ENCODE measurements around the gene SFT2D3. TPM values are rescaled to one million over a fixed set of nuclear protein-coding genes. Genes with fewer than 3 reads are reported as not detected.

SFT2D3 gene
- total and polyA plus RNA-seq, 2 experiments from 2014 or later: 0.13 to 9.3 TPM

DNA sequence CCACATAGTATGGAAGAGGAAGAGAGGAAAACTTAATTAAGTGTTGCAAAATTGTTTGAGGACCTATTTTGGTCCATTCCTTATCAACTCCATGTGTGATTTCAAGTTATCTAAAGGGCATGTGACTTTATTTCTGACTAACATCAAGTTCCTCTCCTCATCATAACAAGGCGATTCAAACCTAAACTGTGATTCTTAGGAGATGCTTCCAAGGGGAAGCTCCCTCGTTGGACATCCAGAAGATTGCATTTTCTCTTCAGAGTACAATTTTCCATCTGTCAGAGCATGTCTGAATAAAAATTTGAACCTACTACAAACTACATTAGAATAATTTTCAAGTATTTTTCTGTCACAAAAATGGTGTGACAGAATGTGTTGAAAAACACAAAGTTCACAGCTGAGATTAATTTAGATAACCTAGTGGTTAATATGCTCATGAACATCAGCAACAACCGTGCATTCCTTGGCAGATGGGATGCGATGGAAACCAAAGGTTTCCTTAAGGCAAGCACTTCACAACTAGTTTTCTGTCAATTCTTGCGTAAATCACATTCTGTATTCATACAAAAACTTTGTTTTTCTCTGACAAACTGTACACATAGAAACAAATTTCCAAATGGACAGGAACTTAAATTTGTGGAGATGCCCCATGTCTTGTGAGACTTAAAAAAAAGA is 4.2 kb downstream of the SFT2D3 start:
- TF ChIP-seq, protein P1, sequence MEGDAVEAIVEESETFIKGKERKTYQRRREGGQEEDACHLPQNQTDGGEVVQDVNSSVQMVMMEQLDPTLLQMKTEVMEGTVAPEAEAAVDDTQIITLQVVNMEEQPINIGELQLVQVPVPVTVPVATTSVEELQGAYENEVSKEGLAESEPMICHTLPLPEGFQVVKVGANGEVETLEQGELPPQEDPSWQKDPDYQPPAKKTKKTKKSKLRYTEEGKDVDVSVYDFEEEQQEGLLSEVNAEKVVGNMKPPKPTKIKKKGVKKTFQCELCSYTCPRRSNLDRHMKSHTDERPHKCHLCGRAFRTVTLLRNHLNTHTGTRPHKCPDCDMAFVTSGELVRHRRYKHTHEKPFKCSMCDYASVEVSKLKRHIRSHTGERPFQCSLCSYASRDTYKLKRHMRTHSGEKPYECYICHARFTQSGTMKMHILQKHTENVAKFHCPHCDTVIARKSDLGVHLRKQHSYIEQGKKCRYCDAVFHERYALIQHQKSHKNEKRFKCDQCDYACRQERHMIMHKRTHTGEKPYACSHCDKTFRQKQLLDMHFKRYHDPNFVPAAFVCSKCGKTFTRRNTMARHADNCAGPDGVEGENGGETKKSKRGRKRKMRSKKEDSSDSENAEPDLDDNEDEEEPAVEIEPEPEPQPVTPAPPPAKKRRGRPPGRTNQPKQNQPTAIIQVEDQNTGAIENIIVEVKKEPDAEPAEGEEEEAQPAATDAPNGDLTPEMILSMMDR (IDR thresholded peaks at IDR 0.05; ENCODE audit: low read depth, low read length): no peak
- Histone ChIP-seq H3K27ac (no peak overlapping the region), H3K9me3 (ENCODE audit: low read depth) (no peaks in the 10 kb centered on the region), H3K4me1 (ENCODE audit: low read depth) (peaks cover 10% of the 10 kb centered on the region), H3K4me3 (no peak overlapping the region), H3K36me3 (peaks cover 19% of the 10 kb centered on the region), H3K27me3 (no peaks in the 10 kb centered on the region)
- DNase-seq (ENCODE audit: low read depth in 1 of 2, low spot score in 1 of 2): peak in 1 of 2 donors; percentile 77

DNA sequence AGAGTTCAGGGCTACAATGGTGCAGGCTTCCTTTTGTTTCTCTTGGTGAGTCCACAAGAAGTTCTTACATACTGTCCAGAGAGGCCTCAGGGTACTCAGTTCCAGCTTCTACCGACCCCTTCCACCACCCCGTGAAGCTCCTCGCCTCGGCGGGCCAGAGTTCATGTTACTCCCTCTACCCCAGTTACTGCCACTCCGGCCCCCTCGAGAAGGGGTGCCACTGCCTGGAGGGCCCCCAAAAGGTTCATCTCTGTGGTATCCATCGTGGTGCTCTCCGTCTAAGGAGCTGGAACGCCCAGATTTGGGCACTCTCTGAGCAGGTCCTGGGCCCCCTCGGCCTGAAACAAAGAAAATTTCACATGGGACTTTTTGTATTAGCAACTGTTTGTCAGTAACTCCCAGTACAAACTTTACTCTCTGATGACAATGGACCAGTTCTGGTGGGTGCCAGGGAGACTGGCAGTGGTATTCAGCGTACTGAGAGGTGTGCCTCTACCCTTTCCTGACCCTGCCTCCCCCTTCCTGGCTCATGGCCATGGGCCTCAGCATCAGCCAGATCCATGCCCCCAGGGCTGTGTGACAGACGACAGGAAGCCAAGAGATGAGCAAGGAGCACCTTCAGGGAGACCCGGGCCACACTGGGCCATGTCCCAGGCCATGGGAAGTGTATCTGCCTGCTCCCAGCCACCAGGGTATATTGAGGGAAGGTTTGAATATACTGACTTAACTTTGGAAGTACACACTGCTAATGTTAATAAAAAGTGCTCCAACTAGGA is 5.1 kb downstream of the SFT2D3 start:
- TF ChIP-seq, protein P1 (IDR thresholded peaks at IDR 0.05; ENCODE audit: low read depth, low read length): no peak
- Histone ChIP-seq H3K27ac (no peak overlapping the region), H3K9me3 (ENCODE audit: low read depth) (no peaks in the 10 kb centered on the region), H3K27me3 (no peaks in the 10 kb centered on the region), H3K4me1 (ENCODE audit: low read depth) (peaks cover 10% of the 10 kb centered on the region), H3K36me3 (peaks cover 19% of the 10 kb centered on the region), H3K4me3 (no peak overlapping the region)
- no peak for DNase-seq (ENCODE audit: low read depth in 1 of 2, low spot score in 1 of 2)

DNA sequence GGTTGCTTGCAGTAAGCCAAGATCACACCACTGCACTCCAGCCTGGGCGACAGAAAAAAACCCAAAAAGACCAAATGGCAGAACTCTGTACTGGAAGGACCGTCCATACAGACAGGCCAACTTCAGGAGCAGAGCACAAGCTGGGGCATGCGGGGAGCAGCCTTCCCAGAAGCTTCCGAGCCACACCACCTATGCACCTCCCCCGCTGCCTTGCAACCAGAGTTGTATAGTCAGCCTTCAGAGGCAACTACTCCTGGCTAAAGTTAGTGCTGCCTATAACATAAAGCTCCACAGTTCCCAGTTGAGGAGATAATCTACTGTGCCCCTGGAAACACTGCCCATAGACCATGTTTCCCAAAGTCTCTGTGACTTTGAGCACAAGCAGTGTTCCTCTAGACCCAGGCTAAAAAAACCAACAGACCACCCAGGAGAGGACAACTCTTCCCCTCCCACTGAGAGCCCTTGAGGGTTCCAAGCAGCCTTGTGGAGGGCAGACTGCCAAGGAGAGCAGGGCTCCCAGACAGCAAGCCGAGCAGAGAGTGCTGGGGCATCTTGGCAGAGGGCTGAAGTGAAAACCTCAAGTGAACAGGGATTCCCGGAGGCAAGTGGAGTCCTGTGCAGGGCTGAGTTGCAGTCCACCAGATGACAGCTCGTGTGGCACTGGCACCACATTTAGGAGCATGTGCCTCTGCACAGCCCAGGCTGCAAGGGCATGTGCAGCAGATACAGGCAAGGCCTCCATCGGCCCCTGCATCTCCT is 6.8 kb downstream of the SFT2D3 start:
- Histone ChIP-seq H3K36me3 (peaks cover 19% of the 10 kb centered on the region), H3K27ac (peak overlapping the region; percentile 12), H3K27me3 (no peaks in the 10 kb centered on the region), H3K4me1 (ENCODE audit: low read depth) (peaks cover 1% of the 10 kb centered on the region), H3K9me3 (ENCODE audit: low read depth) (no peaks in the 10 kb centered on the region), H3K4me3 (no peak overlapping the region)
- peak in 1 of 2 donors; percentile 70 for DNase-seq (ENCODE audit: low read depth in 1 of 2, low spot score in 1 of 2)
- TF ChIP-seq, protein P1 (IDR thresholded peaks at IDR 0.05; ENCODE audit: low read depth, low read length): no peak

DNA sequence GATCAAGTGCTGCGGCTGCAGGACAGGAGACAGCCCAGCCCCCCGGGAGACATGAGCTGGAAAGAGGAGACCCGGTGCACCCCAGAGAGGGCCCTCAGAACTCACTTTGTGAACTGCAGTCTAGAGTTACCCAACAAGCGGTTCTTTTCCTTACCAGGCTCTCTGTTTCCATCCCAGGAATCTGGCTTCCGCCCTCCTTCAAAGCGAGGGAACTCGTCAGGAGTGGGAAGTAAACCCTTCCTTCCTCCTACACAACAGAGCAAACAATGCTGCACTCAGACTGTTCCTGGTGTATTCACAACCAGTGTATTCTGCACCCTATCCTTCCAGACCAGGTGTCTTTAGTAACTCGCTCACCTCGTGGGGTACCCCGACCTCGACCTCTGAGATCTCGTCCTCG is 8.0 kb downstream of the SFT2D3 start:
- no peaks in the 10 kb centered on the region for H3K9me3 ChIP-seq (ENCODE audit: low read depth)
- peaks cover 19% of the 10 kb centered on the region for H3K36me3 ChIP-seq
- H3K4me3 ChIP-seq: no peak overlapping the region
- no peak for DNase-seq (ENCODE audit: low read depth in 1 of 2, low spot score in 1 of 2)
- H3K27me3 ChIP-seq: no peaks in the 10 kb centered on the region
- H3K4me1 ChIP-seq (ENCODE audit: low read depth): no peaks in the 10 kb centered on the region
- TF ChIP-seq, protein P1 (IDR thresholded peaks at IDR 0.05; ENCODE audit: low read depth, low read length): no peak
- H3K27ac ChIP-seq: no peak overlapping the region

DNA sequence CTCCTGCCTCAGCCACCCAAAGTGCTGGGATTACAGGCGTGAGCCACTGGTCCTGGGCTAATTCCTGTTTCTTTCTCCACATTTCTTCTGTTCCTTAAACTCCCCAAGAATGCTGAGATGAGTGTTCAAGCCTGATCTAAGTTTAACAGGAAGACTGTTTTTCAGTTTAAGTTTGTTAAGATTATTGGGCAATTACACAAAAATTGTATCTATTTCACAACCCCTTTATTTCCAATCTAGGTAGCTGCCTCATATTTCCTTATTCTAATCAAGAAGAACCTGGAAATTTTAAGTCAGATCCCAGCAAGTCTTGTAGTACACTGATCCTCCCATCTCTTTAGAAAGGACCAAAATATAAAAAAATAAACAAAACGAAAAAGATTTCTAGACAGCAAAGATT is 11.7 kb downstream of the SFT2D3 start:
- Histone ChIP-seq H3K4me3 (no peak overlapping the region), H3K27ac (no peak overlapping the region), H3K4me1 (ENCODE audit: low read depth) (no peaks in the 10 kb centered on the region), H3K9me3 (ENCODE audit: low read depth) (no peaks in the 10 kb centered on the region), H3K27me3 (no peaks in the 10 kb centered on the region), H3K36me3 (peaks cover 17% of the 10 kb centered on the region)
- no peak for DNase-seq (ENCODE audit: low read depth in 1 of 2, low spot score in 1 of 2)
- TF ChIP-seq, protein P1 (IDR thresholded peaks at IDR 0.05; ENCODE audit: low read depth, low read length): no peak
